Activated T-helper 1 cell treated with anti-CD3 and anti-CD28 coated beads, Interleukin-12 subunit alpha, Interleukin-12 subunit beta, Interleukin-2, Interleukin-4 antibody, amounts not matched to agents 30 ng/mL and 10 ng/mL and 1 ng/mL, durations not matched to agents 14 hours and 24 hours and 36 hours (primary cell): ENCODE measurements around the gene ZKSCAN3. TPM values are rescaled to one million over a fixed set of nuclear protein-coding genes. Genes with fewer than 3 reads are reported as not detected.

Experiments
- DNase-seq: peaks from one replicate; pipeline ENCODE4 v3.0.0; 2021; ENCODE audit warnings: low spot score
- H3K27ac Mint-ChIP-seq: one replicate; pipeline ENCODE4 v1.8.0; 2021; ENCODE audit warnings: mild to moderate bottlenecking, mixed read lengths
- H3K27me3 Mint-ChIP-seq: one replicate; pipeline ENCODE4 v1.8.0; 2022; ENCODE audit warnings: mild to moderate bottlenecking, moderate library complexity, mixed read lengths; ENCODE audit not compliant: insufficient read depth
- H3K36me3 Mint-ChIP-seq: one replicate; pipeline ENCODE4 v1.8.0; 2021; ENCODE audit warnings: low read depth, mixed read lengths
- H3K4me1 Mint-ChIP-seq: one replicate; pipeline ENCODE4 v1.8.0; 2021; ENCODE audit warnings: low read depth, mixed read lengths
- H3K4me3 Mint-ChIP-seq: one replicate; pipeline ENCODE4 v1.8.0; 2021; ENCODE audit warnings: mild to moderate bottlenecking, moderate library complexity, mixed read lengths
- H3K9me3 Mint-ChIP-seq: one replicate; pipeline ENCODE4 v1.8.0; 2021; ENCODE audit warnings: mixed read lengths
- intact Hi-C: fragments of 100-400 bp; cut with micrococcal nuclease; formaldehyde crosslinking; loops from one replicate; pipeline ENCODE4 v1.15.1; 2024
- total RNA-seq: library from RNA; stranded (reverse); gene quantifications from 2 replicates; pipeline ENCODE4 v1.2.3, GENCODE V29; 2022

The ZKSCAN3 gene
- total RNA-seq, 1 donor from 2014 or later: 3.3 TPM

DNA sequence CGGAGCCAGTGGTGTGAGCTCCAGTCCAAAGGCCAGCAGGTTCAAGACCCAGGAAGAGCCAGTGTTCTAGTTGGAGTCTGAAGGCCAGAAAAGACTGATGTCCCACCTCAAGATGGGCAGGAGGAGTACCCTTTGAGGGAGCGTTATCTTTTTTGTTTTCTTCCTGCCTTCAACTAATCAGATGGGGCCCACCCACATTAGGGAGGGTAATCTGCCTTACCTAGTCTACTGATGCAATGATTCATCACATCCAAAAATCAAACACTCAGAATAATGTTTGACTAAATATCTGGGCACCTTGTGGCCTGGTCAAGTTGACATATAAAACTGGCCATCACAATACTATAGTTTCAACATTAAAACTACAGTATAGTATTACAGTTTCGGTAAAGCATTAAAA lies 19.7 kb downstream of the ZKSCAN3 start:
- peaks cover 19% of the 10 kb centered on the region for H3K36me3 Mint-ChIP-seq
- H3K4me1 Mint-ChIP-seq: no peaks in the 10 kb centered on the region
- H3K4me3 Mint-ChIP-seq: no peak overlapping the region
- no peaks in the 10 kb centered on the region for H3K27me3 Mint-ChIP-seq
- intact Hi-C loops: no loop called here
- no peak for DNase-seq
- H3K9me3 Mint-ChIP-seq: no peaks in the 10 kb centered on the region
- H3K27ac Mint-ChIP-seq: no peak overlapping the region

DNA sequence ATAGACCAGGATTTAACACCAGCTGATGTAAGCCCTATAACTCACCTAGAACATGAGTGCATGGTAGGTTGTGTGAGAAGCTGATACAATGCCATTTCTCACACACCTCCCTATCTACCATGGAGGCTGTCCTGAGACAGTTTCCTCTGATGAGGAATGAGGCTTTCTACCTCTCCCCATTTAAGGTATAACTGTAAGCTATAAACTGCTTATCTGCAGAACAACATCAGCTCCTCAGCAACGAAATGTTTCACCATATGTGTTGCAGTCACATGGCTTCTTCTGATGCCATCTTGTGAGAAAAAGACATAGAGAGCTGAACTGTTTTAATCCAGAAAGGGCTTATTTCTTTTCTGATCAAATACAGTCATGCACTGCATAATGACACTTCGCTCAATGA lies 20.7 kb downstream of the ZKSCAN3 start:
- no peaks in the 10 kb centered on the region for H3K9me3 Mint-ChIP-seq
- no peaks in the 10 kb centered on the region for H3K4me1 Mint-ChIP-seq
- DNase-seq: no peak
- no peaks in the 10 kb centered on the region for H3K27me3 Mint-ChIP-seq
- no peak overlapping the region for H3K27ac Mint-ChIP-seq
- peaks cover 13% of the 10 kb centered on the region for H3K36me3 Mint-ChIP-seq
- H3K4me3 Mint-ChIP-seq: no peak overlapping the region
- intact Hi-C loops: no loop called here

DNA sequence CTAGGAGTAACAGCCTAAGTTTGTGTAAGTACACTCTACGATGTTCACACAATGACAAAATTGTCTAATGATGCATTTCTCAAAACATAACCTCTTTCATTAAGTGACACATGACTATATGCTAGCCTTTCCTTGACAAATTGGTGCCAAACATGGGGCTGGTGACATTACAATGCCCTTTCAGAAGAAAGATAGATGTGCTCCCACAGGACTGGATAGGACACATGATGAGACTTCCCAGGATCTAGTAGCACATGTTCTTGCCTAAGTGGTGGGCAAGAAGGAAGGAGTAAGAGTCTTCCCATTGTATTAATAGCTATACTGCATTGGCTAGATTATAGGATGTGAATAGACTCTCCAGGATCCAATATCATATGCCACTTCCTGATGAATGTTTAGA lies 21.5 kb downstream of the ZKSCAN3 start:
- intact Hi-C loops: no loop called here
- Mint-ChIP-seq H3K27me3 (no peaks in the 10 kb centered on the region), H3K4me3 (no peak overlapping the region), H3K36me3 (peaks cover 7% of the 10 kb centered on the region), H3K27ac (no peak overlapping the region), H3K4me1 (no peaks in the 10 kb centered on the region), H3K9me3 (no peaks in the 10 kb centered on the region)
- no peak for DNase-seq

DNA sequence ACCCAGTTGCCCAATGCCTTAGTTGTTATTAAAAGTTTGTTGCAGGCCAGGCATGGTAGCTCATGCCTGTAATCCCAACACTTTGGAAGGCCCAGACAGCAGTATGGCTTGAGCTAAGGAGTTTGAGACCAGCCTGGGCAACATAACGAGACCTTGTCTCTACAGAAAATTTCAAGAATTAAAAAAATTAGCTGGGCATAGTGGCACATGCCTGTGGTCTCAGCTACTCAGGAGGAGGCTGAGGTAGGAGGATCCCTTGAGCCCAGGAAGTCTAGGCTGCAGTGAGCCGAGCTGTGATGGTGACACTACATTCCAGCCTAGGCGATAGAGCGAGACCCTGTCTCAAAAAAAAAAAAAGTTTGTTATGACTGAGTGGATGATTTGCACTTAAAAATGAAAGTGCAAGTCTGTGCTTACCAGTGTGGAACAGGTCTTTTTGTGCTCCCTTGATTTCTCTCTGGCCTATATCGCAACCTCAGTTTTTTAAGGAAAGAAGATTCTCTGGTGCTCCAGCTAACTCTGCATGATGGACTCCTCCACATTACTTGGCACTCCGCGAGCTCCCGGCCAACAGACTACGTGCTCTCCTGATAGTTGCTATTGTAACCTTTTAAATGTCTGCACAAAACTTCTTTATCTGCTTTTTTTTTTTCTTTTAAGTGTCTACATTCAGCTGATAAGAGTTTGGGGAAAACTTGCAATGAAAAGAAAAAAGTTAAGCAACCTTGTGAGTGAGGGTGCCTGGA lies 22.1 kb downstream of the ZKSCAN3 start:
- intact Hi-C loops: no loop called here
- Mint-ChIP-seq H3K4me1 (no peaks in the 10 kb centered on the region), H3K9me3 (no peaks in the 10 kb centered on the region), H3K27me3 (no peaks in the 10 kb centered on the region), H3K36me3 (peaks cover 7% of the 10 kb centered on the region), H3K27ac (no peak overlapping the region), H3K4me3 (no peak overlapping the region)
- no peak for DNase-seq

DNA sequence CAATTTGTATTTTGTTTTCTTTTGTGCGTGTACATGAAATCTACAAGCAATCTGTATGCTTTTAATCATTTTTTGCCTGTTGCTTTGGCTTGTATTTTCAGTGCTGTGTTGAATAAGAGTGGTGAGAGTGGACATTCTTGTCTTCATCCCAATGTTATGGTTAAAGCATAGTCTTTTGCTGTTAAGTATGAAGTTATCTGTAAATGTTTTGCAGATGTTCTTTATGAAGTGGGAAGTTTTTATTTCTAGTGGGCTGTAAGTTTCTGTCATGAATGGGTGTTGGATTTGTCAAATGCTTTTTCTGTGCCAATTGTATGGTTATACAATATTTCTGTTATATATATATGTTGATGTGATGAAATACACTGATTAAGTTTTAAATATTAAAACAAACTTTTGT lies 24.2 kb downstream of the ZKSCAN3 start:
- H3K27ac Mint-ChIP-seq: no peak overlapping the region
- intact Hi-C loops: no loop called here
- no peak for DNase-seq
- peaks cover 6% of the 10 kb centered on the region for H3K36me3 Mint-ChIP-seq
- H3K4me1 Mint-ChIP-seq: no peaks in the 10 kb centered on the region
- no peak overlapping the region for H3K4me3 Mint-ChIP-seq
- no peaks in the 10 kb centered on the region for H3K9me3 Mint-ChIP-seq
- no peaks in the 10 kb centered on the region for H3K27me3 Mint-ChIP-seq

DNA sequence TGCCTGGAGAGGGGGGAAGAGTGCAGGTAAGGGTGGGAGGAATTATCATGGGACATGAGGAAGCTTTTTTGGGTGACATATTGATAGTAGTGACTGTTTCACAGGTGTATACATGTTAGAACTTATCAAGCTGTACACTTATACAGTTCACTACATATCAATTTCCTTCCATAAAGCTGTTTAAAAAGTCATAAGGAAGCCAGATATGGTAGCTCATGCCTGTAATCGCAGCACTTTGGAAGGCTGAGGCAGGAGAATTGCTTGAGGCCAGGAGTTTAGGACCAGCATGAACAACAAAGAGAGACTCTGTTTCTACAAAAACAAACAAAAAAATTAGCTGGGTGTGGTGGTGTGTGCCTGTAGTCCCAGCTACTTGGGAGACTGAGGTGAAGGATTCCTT lies 28.1 kb downstream of the ZKSCAN3 start:
- Mint-ChIP-seq H3K27ac (no peak overlapping the region), H3K4me1 (peaks cover 9% of the 10 kb centered on the region), H3K36me3 (peaks cover 37% of the 10 kb centered on the region), H3K27me3 (no peaks in the 10 kb centered on the region), H3K9me3 (peaks cover 4% of the 10 kb centered on the region), H3K4me3 (no peak overlapping the region)
- DNase-seq: no peak
- intact Hi-C loops: no loop called here

DNA sequence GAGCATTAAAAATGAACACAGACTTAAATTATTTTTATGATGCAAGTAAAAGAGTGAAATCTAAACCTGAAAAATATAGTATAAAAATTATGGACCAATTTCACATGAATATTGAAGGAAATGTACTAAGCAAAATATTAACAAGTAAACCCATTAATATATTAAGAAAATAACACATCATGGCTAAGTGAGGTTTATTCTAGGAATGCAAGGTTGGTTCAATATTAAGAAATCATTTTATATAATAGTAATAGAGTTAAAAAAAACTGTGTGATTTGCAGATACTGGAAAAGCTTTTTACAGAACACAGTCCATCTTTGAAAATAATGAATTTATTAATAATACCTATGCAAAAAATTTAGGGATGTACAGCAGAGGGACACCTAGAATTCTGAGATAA lies 28.9 kb downstream of the ZKSCAN3 start:
- peaks cover 4% of the 10 kb centered on the region for H3K9me3 Mint-ChIP-seq
- H3K4me1 Mint-ChIP-seq: peaks cover 17% of the 10 kb centered on the region
- no peaks in the 10 kb centered on the region for H3K27me3 Mint-ChIP-seq
- intact Hi-C loops: no loop called here
- no peak overlapping the region for H3K27ac Mint-ChIP-seq
- DNase-seq: no peak
- peaks cover 45% of the 10 kb centered on the region for H3K36me3 Mint-ChIP-seq
- H3K4me3 Mint-ChIP-seq: no peak overlapping the region

DNA sequence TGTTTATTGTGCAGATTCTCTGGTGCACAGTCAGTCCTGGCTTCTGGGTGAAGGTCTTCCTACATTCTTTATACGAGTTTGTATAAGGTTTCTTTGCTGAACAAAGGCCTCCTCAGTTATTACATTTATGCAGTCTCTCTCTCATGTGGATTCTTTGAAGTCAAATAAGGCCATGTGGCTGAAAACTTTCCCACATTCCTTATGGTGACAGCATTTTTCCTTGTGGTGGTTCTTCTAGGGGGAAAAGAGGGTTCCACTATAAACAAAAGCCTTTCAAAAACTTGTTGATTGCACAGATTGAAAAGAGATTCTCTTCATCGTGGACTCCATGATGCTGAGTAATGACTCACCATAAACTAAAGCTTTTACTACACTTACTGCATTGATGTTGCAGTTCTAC lies 30.6 kb downstream of the ZKSCAN3 start:
- Mint-ChIP-seq H3K27ac (no peak overlapping the region), H3K36me3 (peaks cover 58% of the 10 kb centered on the region)
- intact Hi-C loops: no loop called here

DNA sequence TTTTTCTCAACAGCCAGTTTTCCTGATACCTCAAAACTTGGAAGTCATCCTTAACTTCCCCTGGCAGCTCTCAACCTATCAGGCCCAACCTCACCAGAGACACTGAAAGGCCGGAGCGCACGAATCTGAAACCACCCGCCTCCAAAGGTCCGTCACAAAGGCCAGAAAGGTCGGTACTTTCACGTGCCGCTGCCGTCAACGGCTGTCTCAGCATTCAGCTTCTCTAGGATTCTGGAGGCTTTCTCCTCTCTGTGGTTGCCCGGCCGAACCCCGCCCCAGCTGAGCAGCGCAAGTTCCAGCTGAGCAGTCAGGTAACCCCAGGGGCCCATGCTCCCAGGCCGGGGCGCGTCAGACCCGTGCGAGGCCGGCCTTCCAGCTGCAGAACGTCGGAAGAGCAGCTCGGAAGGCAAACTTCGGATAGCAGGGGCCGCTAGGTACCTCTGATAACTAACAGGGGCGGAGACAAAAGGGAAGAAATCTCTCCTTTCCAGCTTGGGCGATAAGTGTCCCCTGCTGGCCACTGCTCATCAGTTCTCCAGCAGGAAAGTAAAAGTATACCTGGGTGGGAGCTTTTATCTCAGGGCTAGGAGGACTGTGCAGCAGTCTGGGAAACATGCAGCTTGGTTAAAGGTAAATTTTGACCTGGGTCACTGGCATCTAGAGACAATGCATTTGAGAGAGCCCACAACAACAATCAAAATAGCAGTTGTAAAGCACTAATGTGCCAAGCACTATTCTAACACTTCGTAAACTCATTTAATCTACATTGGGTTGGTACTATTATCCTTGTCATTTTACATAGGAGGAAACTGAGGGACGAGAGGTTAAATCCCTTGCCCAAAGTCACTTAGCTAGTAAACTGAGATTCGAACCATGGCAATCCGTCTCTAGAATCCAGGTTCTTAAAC lies 33.7 kb downstream of the ZKSCAN3 start:
- DNase-seq: no peak
- H3K4me1 Mint-ChIP-seq: peaks cover 33% of the 10 kb centered on the region
- no peak overlapping the region for H3K27ac Mint-ChIP-seq
- peaks cover 4% of the 10 kb centered on the region for H3K9me3 Mint-ChIP-seq
- H3K4me3 Mint-ChIP-seq: peak overlapping the region; percentile 74
- H3K36me3 Mint-ChIP-seq: peaks cover 74% of the 10 kb centered on the region
- H3K27me3 Mint-ChIP-seq: no peaks in the 10 kb centered on the region
- intact Hi-C loops: no loop called here

More for the DNA sequence above, 30.6 kb downstream of the ZKSCAN3 start:
- peaks cover 29% of the 10 kb centered on the region for H3K4me1 Mint-ChIP-seq
- no peak for DNase-seq
- H3K27me3 Mint-ChIP-seq: no peaks in the 10 kb centered on the region
- H3K4me3 Mint-ChIP-seq: no peak overlapping the region
- H3K9me3 Mint-ChIP-seq: peaks cover 4% of the 10 kb centered on the region

DNA sequence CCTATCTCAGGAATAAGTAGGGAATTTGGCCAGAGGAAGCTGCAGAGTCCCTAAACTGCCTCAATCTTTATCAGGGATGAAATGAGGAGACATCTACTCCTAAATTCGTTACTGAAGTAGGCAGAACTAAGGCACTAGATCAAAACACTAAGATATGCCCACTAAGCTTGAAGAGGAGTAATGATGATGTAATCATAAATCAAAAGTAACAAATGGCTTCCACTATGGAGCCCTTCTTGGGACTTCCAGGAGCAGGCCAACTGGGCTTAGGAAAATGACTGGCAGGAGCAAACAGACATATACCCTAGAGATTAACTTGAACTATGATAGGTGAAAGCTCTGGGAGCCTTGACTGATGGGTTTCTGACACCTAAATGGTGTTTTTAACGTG lies 34.4 kb downstream of the ZKSCAN3 start:
- Mint-ChIP-seq H3K27me3 (no peaks in the 10 kb centered on the region), H3K4me3 (no peak overlapping the region), H3K4me1 (peaks cover 35% of the 10 kb centered on the region), H3K27ac (no peak overlapping the region), H3K36me3 (peaks cover 79% of the 10 kb centered on the region), H3K9me3 (peaks cover 4% of the 10 kb centered on the region)
- intact Hi-C loops: no loop called here
- DNase-seq: no peak

DNA sequence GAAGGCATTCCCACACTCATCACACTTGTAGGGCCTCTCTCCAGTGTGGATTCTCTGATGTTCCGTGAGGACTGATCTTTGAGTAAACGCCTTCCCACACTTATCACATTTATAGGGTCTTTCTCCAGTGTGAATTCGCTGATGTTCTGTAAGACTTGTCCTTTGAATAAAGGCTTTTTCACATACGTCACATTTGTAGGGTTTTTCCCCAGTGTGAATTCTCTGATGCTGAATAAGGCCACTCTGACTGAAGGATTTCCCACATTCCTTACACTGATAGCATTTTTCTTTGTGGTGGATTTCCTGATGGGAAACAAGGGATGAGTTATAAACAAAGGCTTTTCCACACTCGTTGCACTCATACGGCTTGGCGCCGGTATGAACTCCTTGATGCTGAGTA lies 40.9 kb downstream of the ZKSCAN3 start:
- H3K9me3 Mint-ChIP-seq: peaks cover 9% of the 10 kb centered on the region
- no peak overlapping the region for H3K4me3 Mint-ChIP-seq

DNA sequence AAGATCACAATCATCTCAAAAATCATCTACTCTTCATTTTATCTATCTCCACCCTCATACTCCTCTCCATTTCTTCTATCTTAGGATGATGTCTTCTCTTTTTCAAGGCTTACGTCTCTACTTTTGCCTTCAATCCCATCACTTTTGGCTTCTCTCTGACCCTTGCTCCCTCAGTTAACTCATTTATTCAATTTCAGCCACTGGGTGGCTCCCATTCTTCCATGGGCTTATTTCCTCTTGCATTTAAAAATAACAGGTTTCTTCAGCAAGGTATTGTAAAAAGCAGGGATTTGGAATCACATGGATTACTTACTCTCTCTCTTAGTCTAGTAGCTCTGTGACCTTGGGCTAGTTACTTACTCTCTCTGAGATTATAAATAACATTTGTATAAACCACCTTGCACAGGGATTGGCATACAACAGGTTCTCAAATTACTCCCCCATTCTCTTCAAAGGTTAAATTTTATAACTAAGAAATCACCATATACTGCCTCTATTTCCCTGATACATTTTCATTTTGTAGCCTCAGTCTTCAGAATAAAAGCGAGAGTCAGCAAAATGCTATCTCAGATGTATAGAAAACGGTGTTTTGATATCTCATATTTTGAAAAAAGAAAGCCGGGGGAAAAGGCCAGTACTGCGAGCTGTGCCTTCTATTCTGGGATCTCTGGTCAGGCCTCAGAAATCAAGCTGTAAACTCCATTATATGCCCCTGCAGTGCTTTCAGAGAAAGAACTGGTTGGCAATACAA lies 44.3 kb downstream of the ZKSCAN3 start:
- Mint-ChIP-seq H3K4me1 (peaks cover 47% of the 10 kb centered on the region), H3K9me3 (peaks cover 9% of the 10 kb centered on the region), H3K36me3 (peaks cover 61% of the 10 kb centered on the region), H3K27ac (no peak overlapping the region), H3K4me3 (no peak overlapping the region), H3K27me3 (no peaks in the 10 kb centered on the region)
- DNase-seq: no peak
- intact Hi-C loops: loop anchor here (1.0 kb wide), 1 partner anchor 290 kb away; no protein-coding TSS in a partner anchor

More for the DNA sequence above, 40.9 kb downstream of the ZKSCAN3 start:
- intact Hi-C loops: no loop called here
- DNase-seq: no peak
- Mint-ChIP-seq H3K4me1 (peaks cover 25% of the 10 kb centered on the region), H3K36me3 (peaks cover 71% of the 10 kb centered on the region), H3K27ac (no peak overlapping the region), H3K27me3 (no peaks in the 10 kb centered on the region)
